NCI-H526 (cell line): Measurements from ENCODE around the gene PRRX1.

Source experiments
- DNase-seq, 2 experiments: peaks; one replicate each; lab custom pipeline; 2025; lab: John Stamatoyannopoulos, UW

The PRRX1 gene

GRCh38 chr1:170768929-170769328 lies 105.0 kb downstream of the PRRX1 start:
- no peak for DNase-seq

DNA sequence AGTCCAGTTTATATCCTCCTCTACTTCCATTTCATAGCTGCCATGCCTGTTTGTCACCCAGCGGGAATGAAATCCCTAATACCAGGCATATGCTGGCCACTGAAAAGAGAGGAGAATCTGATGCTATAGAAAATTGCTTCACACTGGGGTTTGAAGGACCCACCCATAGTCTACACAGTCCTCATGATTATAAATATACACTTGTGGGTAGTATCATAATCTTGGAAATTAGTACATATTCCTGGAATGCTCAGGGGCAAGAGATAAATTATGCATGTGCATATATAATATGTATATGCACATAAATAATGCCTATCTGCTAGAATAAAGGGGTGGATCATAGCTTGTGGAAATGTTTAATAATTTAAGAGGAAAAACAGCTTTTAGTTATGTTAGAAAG lies 105.8 kb downstream of the PRRX1 start:
- DNase-seq, result no peak

DNA sequence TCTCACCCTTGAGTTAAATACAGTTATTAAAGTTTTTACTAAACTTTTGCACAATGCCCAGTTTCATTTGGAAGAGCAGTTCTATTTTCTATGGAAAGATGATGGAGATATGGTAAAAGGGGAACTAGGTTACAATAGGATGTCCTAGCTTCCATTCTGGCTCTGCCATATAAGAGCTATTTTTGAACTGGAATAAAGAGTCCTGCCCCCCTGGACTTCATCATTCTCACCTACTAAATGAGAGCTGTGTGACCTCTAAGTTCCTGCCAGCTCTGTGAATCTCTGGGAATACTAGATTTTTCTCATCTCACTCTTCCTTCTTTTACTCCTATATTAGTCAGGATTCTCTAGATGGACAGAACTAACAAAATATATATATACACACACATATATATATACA lies 106.3 kb downstream of the PRRX1 start:
- no peak for DNase-seq

GRCh38 chr1:170776252-170776651 lies 112.3 kb downstream of the PRRX1 start:
- no peak for DNase-seq

- no peak for DNase-seq
Observed at GRCh38 chr1:170776777-170777176, 112.8 kb downstream of the PRRX1 start.
